Activated T-cell treated with anti-CD3 and anti-CD28 coated beads, Interleukin-2, amount 50 U/mL, for 24 hours (primary cell): ENCODE measurements around the gene MAST3.
A peak's percentile ranks its signal among the peaks of the same experiment; 100 is the strongest.

Experiments
- DNase-seq: peaks from one replicate; pipeline ENCODE4 v3.0.0-alpha.2; 2020
- H3K27ac Mint-ChIP-seq: 2 replicates; pipeline ENCODE4 v1.8.0; 2020; ENCODE audit warnings: mild to moderate bottlenecking, mixed read lengths
- H3K27me3 Mint-ChIP-seq: 2 replicates; pipeline ENCODE4 v1.8.0; 2020; ENCODE audit warnings: mixed read lengths
- H3K36me3 Mint-ChIP-seq: 2 replicates; pipeline ENCODE4 v1.8.0; 2020; ENCODE audit warnings: low read depth, mixed read lengths
- H3K4me1 Mint-ChIP-seq: 2 replicates; pipeline ENCODE4 v1.8.0; 2020; ENCODE audit warnings: low read depth, mixed read lengths
- H3K4me3 Mint-ChIP-seq: 2 replicates; pipeline ENCODE4 v1.8.0; 2020; ENCODE audit warnings: mild to moderate bottlenecking, moderate library complexity, mixed read lengths
- H3K9me3 Mint-ChIP-seq: 2 replicates; pipeline ENCODE4 v1.8.0; 2020; ENCODE audit warnings: mixed read lengths

MAST3 gene

DNA sequence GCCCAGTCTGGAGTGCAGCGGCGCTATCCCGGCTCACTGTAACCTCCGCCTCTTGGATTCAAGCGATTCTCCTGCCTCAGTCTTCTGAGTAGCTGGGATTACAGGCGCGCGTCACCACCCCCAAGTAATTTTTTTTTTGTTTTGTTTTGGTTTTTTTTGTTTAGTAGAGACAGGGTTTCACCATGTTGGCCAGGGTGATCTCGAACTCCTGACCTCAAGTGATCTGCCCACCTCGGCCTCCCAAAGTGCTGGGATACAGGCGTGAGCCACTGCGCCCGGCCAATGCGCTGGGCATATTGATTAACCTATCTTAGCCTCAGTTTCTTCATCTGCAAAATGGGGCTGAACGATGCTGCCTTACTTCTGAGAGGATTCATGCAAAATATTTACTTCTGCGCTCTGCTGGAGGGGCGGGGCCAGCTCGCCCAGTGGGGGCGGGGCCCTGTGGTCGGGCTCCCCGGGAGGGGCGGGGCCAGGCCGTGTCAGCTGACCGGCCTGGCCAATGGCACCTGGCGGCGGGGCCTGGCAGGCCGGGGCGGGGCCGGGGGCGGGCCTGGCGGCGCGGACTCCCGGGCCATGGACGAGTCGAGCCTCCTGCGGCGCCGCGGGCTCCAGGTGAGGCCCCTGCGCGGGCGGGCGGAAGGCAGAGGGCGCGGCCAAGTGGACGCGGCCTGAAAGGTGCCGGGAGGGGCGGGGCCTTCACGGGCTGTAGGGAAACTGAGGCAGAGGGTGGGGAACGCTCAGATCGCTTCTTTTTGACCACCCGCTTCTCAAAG, at the start of gene MAST3:
TSS of gene MAST3 (plus strand) at position 562 of the 776 bp plus-strand sequence. CDS start at position 577, 15 bp downstream.
- peak within 1 kb of the TSS; percentile 81 for H3K4me3 Mint-ChIP-seq
- H3K27me3 Mint-ChIP-seq = no peaks in the 10 kb centered on the region
- peak; percentile 95 for DNase-seq
- H3K36me3 Mint-ChIP-seq = no peaks in the 10 kb centered on the region
- peak within 1 kb of the TSS; percentile 51 for H3K27ac Mint-ChIP-seq
- H3K4me1 Mint-ChIP-seq = peaks cover 30% of the 10 kb centered on the region
- no peaks in the 10 kb centered on the region for H3K9me3 Mint-ChIP-seq

DNA sequence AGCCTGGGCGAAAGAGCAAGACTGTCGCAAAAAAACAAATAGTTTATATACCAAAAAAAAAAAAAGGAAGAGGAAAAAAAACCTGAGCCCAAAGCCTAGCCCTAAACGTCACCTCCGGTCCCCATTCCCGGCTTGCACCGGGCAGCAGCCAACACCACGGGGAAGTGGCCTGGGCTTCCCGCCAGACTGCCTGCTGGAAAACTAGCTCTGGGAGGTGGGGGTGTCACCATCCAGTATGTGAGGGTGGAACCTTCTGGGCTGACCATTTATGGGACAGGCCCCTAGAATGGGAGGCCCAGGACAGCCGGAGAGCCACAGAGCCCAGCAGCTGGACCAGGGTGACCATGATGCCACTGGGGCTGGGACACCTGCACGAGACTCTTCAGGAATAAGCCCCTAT, 48.2 kb upstream of the MAST3 start:
- Mint-ChIP-seq H3K4me1 (peaks cover 44% of the 10 kb centered on the region), H3K36me3 (no peaks in the 10 kb centered on the region), H3K27me3 (no peaks in the 10 kb centered on the region), H3K4me3 (no peak overlapping the region), H3K27ac (no peak overlapping the region), H3K9me3 (no peaks in the 10 kb centered on the region)
- DNase-seq = no peak

DNA sequence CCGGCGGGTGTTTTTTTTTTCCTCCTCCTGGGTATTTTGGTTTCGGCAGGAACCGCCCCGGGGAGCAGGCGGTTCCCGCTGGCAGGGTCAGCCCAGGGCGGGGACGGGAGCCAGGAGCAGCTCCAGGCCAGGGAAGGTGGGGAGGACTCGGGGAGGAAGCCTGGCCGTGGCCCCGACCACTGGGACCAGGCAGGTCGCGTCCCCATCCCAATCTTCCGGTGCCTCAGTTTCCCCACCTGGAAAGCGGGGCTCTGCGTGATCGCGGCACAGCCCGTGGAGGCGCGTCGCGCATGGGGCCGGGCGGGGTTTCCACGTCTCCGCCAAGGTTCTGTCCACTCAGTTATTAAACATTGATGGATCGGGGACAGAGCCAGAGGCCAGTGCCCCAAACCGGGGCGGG, 45.7 kb upstream of the MAST3 start:
- no peak overlapping the region for H3K27ac Mint-ChIP-seq
- H3K4me3 Mint-ChIP-seq = no peak overlapping the region
- H3K9me3 Mint-ChIP-seq = no peaks in the 10 kb centered on the region
- peaks cover 20% of the 10 kb centered on the region for H3K4me1 Mint-ChIP-seq
- no peak for DNase-seq
- no peaks in the 10 kb centered on the region for H3K27me3 Mint-ChIP-seq
- H3K36me3 Mint-ChIP-seq = no peaks in the 10 kb centered on the region

DNA sequence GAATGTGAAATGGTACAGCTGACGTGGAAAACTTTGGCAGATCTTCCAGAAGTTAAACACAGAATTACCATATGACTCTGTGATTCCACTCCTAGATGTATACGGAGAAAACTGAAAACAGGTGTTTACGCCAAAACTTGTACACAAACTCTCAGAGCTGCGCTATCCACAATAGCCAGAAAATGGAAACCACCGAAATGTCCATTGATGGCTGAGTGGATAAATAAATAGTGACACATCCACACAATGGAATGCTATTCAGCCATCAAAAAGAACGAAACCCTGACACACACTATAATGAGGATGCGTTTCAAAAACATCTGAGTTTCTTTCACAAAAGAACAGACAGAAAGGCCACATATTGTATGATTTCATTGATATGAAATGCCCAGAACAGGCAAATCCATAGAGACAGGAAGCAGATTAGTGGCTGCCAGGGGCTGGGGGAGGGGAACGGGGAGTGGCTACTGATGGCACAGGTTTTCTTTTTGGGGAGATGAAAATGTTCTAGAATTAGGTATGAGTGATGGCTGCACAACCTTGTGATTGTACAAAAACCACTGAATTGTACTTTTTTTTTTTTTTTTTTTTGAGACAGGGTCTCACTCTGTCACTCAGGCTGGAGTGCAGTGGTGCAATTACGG, 43.9 kb upstream of the MAST3 start:
- no peak overlapping the region for H3K27ac Mint-ChIP-seq
- H3K36me3 Mint-ChIP-seq = no peaks in the 10 kb centered on the region
- H3K4me1 Mint-ChIP-seq = peaks cover 31% of the 10 kb centered on the region
- no peak overlapping the region for H3K4me3 Mint-ChIP-seq
- no peak for DNase-seq
- H3K27me3 Mint-ChIP-seq = no peaks in the 10 kb centered on the region
- no peaks in the 10 kb centered on the region for H3K9me3 Mint-ChIP-seq

DNA sequence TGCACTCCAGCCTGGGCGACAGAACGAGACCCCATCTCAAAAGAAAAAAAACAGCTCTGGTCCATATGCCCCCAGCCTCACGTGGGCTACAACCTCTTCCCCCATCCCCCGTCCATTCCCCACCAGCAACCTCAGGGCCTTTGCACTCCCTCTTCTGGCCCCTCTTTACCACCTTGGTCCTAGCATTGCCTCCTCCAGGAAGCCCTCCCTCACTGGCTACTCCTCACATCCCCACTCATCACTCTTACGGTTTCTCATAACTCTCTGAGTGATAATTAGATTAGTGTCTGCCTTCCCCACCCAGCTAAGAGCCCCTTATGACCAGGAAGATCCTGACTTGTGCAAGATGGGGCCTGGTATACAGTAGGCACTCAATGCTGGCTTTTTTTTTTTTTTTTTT, 41.6 kb upstream of the MAST3 start:
- no peak overlapping the region for H3K4me3 Mint-ChIP-seq
- DNase-seq = no peak

DNA sequence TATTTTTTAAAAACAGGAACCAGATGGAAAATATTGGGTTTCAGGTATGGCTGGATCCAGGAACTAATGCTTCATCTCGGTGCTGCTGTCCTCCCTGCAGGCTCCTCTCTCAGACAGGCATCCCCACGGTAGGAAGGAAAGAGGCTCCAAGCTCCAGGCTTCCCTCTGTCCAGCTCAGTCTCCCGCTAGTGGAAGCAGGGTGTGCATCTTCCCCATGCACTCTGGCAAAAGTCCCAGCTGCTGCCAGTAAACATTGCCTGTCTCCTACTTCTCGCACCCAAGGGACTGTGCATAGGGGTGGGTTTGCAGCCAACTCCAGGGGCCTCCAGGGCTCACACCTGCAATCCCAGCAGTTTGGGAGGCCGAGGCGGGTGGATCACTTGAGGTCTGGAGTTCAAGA, 40.0 kb upstream of the MAST3 start:
- Mint-ChIP-seq H3K36me3 (peaks cover 20% of the 10 kb centered on the region), H3K27ac (no peak overlapping the region), H3K9me3 (no peaks in the 10 kb centered on the region), H3K27me3 (no peaks in the 10 kb centered on the region), H3K4me1 (peaks cover 23% of the 10 kb centered on the region), H3K4me3 (no peak overlapping the region)
- DNase-seq = no peak

More for the DNA sequence above, 41.6 kb upstream of the MAST3 start:
- Mint-ChIP-seq H3K27me3 (no peaks in the 10 kb centered on the region), H3K36me3 (peaks cover 13% of the 10 kb centered on the region), H3K9me3 (no peaks in the 10 kb centered on the region), H3K4me1 (peaks cover 24% of the 10 kb centered on the region), H3K27ac (no peak overlapping the region)

DNA sequence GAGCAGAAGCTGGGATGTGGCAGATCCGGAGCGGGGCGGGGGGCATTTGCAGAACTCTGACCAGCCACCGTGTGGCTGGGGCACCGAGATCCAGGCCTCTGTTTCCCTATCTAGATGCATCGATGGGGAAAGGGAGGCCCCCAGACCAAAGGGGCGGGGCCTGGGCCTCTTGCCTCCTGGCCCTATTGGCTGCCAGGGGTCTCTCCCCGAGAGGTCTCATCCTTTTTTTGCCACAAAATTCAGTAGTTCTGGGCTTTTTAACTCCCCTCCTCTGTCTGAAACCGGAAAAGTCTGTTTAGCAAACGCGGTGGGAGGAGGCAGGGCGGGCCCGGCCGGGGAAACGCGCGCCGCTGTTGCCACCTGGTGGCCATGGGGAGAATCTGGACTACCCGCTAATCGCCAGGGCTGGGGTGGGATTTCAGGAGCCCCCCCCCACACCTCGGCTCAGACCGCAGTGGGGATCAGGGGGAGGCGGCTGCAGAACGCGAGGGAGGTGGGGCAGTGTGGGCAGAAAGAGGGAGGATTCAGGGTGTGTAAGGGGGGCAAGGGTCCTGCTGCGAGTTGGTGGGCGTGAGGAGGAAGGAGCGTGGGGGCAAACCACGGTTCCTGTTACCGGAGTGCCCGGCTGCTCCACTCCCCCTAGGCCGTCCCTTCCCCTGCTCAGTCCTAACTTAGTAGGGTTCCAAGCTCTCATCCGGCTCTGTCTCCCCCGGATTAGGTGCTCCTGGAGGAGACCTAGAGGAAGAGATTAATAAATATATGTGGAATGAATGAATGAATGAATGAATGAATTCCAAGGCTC, 39.2 kb upstream of the MAST3 start:
- H3K4me1 Mint-ChIP-seq = peaks cover 17% of the 10 kb centered on the region
- H3K9me3 Mint-ChIP-seq = no peaks in the 10 kb centered on the region
- H3K4me3 Mint-ChIP-seq = no peak overlapping the region
- peaks cover 22% of the 10 kb centered on the region for H3K36me3 Mint-ChIP-seq
- H3K27ac Mint-ChIP-seq = no peak overlapping the region
- H3K27me3 Mint-ChIP-seq = no peaks in the 10 kb centered on the region
- peak; percentile 88 for DNase-seq

DNA sequence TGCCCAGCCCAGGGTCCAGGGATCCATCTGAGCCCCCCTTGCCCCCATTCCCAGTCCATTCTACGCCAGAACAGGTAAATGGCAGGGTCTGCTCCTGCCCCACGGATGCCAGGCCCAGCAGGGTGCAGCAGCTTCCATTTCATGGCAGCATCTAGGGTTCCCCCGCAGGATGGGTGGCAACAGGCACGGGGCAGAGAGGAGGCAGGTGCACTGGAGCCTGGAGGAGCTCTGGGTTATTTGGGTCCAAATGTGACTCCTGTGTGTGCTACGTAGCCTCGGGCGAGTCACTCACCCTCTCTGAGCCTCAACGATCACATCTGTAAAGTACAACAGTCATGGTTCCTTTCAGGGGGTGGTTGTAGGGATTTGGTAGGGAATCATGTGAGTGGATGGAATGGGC, 38.3 kb upstream of the MAST3 start:
- no peak overlapping the region for H3K27ac Mint-ChIP-seq
- no peak for DNase-seq
- peaks cover 12% of the 10 kb centered on the region for H3K4me1 Mint-ChIP-seq
- no peak overlapping the region for H3K4me3 Mint-ChIP-seq
- no peaks in the 10 kb centered on the region for H3K9me3 Mint-ChIP-seq
- peaks cover 27% of the 10 kb centered on the region for H3K36me3 Mint-ChIP-seq
- H3K27me3 Mint-ChIP-seq = no peaks in the 10 kb centered on the region

DNA sequence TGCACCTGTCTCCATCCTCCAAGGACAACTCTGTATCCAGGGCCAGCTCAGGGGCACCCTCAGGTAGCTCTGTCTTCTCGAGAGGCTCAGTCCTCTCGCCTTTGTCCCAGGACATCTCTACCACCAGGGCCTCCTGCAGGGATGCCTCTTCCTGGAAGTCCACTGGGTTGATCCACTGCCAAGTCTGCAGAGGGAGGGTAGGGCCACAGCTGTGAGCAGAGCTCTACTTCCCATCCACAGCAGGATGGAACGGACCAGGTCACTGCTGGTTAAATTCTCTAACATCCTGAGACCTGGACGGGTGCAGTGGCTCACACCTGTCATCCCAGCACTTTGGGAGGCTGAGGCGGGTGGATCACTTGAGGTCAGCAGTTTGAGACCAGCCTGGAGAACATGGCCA, 37.7 kb upstream of the MAST3 start:
- Mint-ChIP-seq H3K9me3 (no peaks in the 10 kb centered on the region), H3K4me1 (peaks cover 12% of the 10 kb centered on the region), H3K4me3 (no peak overlapping the region), H3K36me3 (peaks cover 31% of the 10 kb centered on the region), H3K27me3 (no peaks in the 10 kb centered on the region), H3K27ac (no peak overlapping the region)
- DNase-seq = no peak

DNA sequence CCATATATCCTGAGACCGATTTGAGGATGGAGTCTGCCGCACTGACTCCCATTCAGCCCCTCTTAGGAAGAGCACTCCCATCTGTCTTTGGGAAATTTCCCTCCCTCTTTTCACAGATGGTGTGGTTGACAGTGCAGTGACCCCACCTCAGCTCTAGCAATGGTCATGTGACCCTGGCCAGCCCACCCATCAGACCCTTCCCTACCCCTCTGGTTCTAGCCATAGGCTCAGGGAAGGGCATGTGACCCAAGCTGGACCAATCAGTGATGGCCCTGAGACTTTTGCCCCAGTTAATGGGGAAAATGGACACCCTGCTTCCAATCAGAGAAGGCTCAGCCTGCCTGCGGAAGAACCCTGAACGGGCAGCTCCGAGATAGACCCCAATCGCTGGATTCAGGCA, 37.1 kb upstream of the MAST3 start:
- Mint-ChIP-seq H3K27me3 (no peaks in the 10 kb centered on the region), H3K27ac (no peak overlapping the region), H3K4me1 (peaks cover 12% of the 10 kb centered on the region), H3K9me3 (no peaks in the 10 kb centered on the region), H3K36me3 (peaks cover 35% of the 10 kb centered on the region), H3K4me3 (no peak overlapping the region)
- DNase-seq = no peak

DNA sequence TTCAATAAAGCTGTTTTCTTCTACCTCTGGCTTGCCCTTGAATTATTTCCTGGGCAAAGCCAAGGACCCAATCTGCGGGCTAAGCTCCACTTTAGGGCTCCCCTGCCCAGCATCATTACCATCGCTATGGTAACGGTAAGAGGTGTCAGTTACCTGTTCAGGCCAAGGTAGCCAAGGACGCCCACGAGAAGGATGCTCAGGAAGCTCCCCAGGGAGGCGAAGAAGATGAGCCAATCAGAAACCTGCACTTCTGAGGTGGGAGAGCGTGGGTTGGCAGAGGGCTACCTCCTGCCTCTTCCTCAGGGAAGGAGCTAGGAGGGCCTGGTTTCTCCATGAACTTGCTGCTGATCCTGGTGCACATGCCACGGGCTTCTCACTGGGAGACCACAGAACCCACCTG, 35.5 kb upstream of the MAST3 start:
- DNase-seq = no peak
- no peaks in the 10 kb centered on the region for H3K27me3 Mint-ChIP-seq
- H3K36me3 Mint-ChIP-seq = peaks cover 39% of the 10 kb centered on the region
- no peak overlapping the region for H3K27ac Mint-ChIP-seq
- H3K9me3 Mint-ChIP-seq = no peaks in the 10 kb centered on the region
- H3K4me1 Mint-ChIP-seq = peaks cover 12% of the 10 kb centered on the region
- H3K4me3 Mint-ChIP-seq = no peak overlapping the region

DNA sequence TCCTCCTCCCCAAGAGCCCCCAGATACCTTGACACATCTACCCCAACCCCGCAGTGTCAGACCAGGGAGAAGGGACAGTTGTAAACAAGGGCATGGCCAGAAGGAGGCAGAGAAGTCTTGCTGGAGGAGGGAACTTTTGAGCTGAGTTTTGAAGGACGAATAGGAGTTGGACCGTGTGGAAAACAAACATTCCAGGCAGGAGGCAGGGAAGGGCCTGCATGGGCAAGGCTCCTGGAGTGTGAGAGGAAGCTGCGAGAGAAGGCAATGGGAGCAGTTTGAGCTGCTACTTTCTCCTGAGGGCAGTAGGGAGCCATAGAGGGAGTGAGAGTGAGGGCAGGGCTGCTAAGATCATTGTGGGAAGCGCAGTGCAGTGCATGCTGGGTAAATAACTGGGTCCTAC, 34.1 kb upstream of the MAST3 start:
- no peak for DNase-seq
- Mint-ChIP-seq H3K27me3 (no peaks in the 10 kb centered on the region), H3K4me3 (no peak overlapping the region), H3K4me1 (peaks cover 4% of the 10 kb centered on the region), H3K36me3 (peaks cover 41% of the 10 kb centered on the region), H3K27ac (peak overlapping the region; percentile 20), H3K9me3 (no peaks in the 10 kb centered on the region)

DNA sequence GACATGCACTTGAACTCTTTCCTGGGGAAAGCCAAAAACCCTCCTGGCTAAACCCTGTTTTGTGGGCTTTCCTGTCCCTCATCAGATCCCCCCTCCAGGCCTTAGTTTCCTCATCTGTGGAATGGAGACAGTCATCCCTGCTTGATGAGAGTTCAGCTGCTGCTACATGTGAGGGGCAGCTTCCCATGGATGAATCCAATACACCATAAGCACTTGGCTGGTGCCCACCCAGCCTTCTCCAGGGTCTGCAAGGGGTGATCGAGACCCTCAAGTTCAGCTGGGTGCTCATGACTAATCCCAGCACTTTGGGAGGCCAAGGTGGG, 32.4 kb upstream of the MAST3 start:
- no peaks in the 10 kb centered on the region for H3K27me3 Mint-ChIP-seq
- no peaks in the 10 kb centered on the region for H3K4me1 Mint-ChIP-seq
- no peak overlapping the region for H3K4me3 Mint-ChIP-seq
- no peak overlapping the region for H3K27ac Mint-ChIP-seq
- no peaks in the 10 kb centered on the region for H3K9me3 Mint-ChIP-seq
- peaks cover 45% of the 10 kb centered on the region for H3K36me3 Mint-ChIP-seq
- no peak for DNase-seq

DNA sequence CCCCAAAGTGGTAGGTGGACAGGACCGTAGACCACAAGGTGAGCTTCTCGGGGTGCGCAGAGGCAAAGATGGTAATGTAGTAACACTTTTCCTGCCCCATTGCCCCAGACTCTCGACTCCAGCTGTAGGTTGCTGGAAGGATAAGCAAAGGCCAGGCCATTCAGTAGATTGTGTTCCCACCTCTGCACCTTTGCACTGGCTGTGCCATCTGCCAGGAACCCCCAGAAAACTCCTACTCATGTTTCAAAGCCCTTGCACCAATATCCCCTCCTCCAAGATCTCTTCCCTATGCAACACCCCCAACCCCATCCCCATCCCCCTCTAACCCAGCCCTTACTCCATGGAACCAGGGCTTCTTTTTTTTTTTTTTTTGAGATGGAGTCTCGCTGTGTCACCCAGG, 29.2 kb upstream of the MAST3 start:
- Mint-ChIP-seq H3K4me3 (no peak overlapping the region), H3K4me1 (peaks cover 5% of the 10 kb centered on the region), H3K27ac (no peak overlapping the region), H3K27me3 (no peaks in the 10 kb centered on the region), H3K36me3 (peaks cover 52% of the 10 kb centered on the region), H3K9me3 (no peaks in the 10 kb centered on the region)
- no peak for DNase-seq

DNA sequence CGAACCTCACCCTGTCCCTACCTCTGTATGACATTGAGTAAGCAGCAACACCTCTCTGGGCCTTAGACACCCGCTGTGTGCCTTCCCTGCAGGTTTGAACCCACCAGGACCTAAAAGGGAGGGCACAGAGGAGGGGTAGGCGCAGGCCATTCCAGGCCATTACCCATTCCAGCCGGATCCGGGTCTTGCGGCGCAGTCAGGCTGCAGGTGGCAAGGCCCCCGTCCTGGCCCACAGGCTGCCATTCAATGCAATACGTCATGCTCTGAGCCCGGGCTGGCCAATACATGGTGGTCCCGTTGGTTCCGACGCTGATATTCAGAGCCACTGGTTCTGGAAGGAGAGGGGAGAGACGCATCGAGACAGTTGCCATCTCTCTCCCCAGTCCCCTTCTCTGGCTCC, 28.2 kb upstream of the MAST3 start:
- H3K27me3 Mint-ChIP-seq = no peaks in the 10 kb centered on the region
- no peaks in the 10 kb centered on the region for H3K9me3 Mint-ChIP-seq
- H3K4me1 Mint-ChIP-seq = peaks cover 10% of the 10 kb centered on the region
- no peak overlapping the region for H3K4me3 Mint-ChIP-seq
- peaks cover 56% of the 10 kb centered on the region for H3K36me3 Mint-ChIP-seq
- H3K27ac Mint-ChIP-seq = no peak overlapping the region
- DNase-seq = no peak
